GM23338 (cell line): ENCODE results near the gene SIGLEC12. TPM values are rescaled to one million over a fixed set of nuclear protein-coding genes. Genes with fewer than 3 reads are reported as not detected.

Source experiments
- ATAC-seq: fragments of 200-7000 bp; cut with Tn5 transposase; 3 replicates; pipeline ENCODE4 v1.9.1; 2020
- DNase-seq: peaks from one replicate; pipeline ENCODE4 v3.0.0-alpha.2; 2015; ENCODE audit warnings: low spot score
- H2AFZ ChIP-seq: fragments of 200-600 bp; sonication (generic); 2 replicates; pipeline ENCODE4 v1.8.0; 2016; ENCODE audit warnings: antibody characterized with exemption, mild to moderate bottlenecking, moderate library complexity
- H3F3A ChIP-seq: fragments of 200-600 bp; sonication (generic); replicated peaks from 2 replicates; pipeline ENCODE4 v1.8.0; 2017; ENCODE audit warnings: antibody characterized with exemption, mixed run types, low read depth
- H3K27ac ChIP-seq: fragments of 200-600 bp; sonication (generic); 2 replicates; pipeline ENCODE4 v1.6.1; 2016; ENCODE audit warnings: low read depth
- H3K27me3 ChIP-seq: fragments of 200-600 bp; sonication (generic); 2 replicates; pipeline ENCODE4 v1.8.0; 2016; ENCODE audit warnings: mild to moderate bottlenecking, mixed run types, moderate library complexity; ENCODE audit not compliant: insufficient read depth
- H3K36me3 ChIP-seq: fragments of 200-600 bp; sonication (generic); 2 replicates; pipeline ENCODE4 v1.8.0; 2016; ENCODE audit warnings: mild to moderate bottlenecking; ENCODE audit not compliant: insufficient read depth
- H3K4me1 ChIP-seq: fragments of 200-600 bp; sonication (generic); 2 replicates; pipeline ENCODE4 v1.8.0; 2016; ENCODE audit warnings: mild to moderate bottlenecking, moderate library complexity; ENCODE audit not compliant: insufficient read depth
- H3K4me2 ChIP-seq: fragments of 200-600 bp; sonication (generic); 2 replicates; pipeline ENCODE4 v1.7.1; 2017; ENCODE audit warnings: mixed run types
- H3K4me3 ChIP-seq: fragments of 200-600 bp; sonication (generic); 2 replicates; pipeline ENCODE4 v1.6.1; 2016; ENCODE audit warnings: mixed run types
- H3K79me2 ChIP-seq: fragments of 200-600 bp; sonication (generic); replicated peaks from 2 replicates; pipeline ENCODE4 v1.8.0; 2017; ENCODE audit warnings: mild to moderate bottlenecking; ENCODE audit not compliant: insufficient read depth
- H3K9me2 ChIP-seq: fragments of 200-600 bp; sonication (generic); 2 replicates; pipeline ENCODE4 v1.8.0; 2017; ENCODE audit not compliant: insufficient read depth
- H4K20me1 ChIP-seq: fragments of 200-600 bp; sonication (generic); replicated peaks from 2 replicates; pipeline ENCODE4 v1.8.0; 2017; ENCODE audit warnings: mild to moderate bottlenecking; ENCODE audit not compliant: insufficient read depth
- H3K27ac Mint-ChIP-seq: 2 replicates; pipeline ENCODE4 v1.8.0; 2020; ENCODE audit warnings: inconsistent platforms, mild to moderate bottlenecking, moderate library complexity, mixed read lengths
- H3K27me3 Mint-ChIP-seq: 3 replicates; pipeline ENCODE4 v1.8.0; 2022; ENCODE audit warnings: low read depth, mild to moderate bottlenecking, moderate library complexity, mixed read lengths, inconsistent platforms; ENCODE audit not compliant: insufficient read depth, poor library complexity
- H3K36me3 Mint-ChIP-seq: 3 replicates; pipeline ENCODE4 v1.8.0; 2021; ENCODE audit warnings: low read depth, mild to moderate bottlenecking, inconsistent platforms, moderate library complexity, mixed read lengths
- H3K4me1 Mint-ChIP-seq: 3 replicates; pipeline ENCODE4 v1.8.0; 2020; ENCODE audit warnings: mild to moderate bottlenecking, inconsistent platforms, mixed read lengths
- H3K4me3 Mint-ChIP-seq: 3 replicates; pipeline ENCODE4 v1.8.0; 2021; ENCODE audit warnings: moderate library complexity, mild to moderate bottlenecking, inconsistent platforms, mixed read lengths
- H3K9me3 Mint-ChIP-seq: 3 replicates; pipeline ENCODE4 v1.8.0; 2020; ENCODE audit warnings: moderate library complexity, mild to moderate bottlenecking, inconsistent platforms, mixed read lengths
- EZH2 ChIP-seq: fragments of 200-600 bp; sonication (generic); IDR thresholded peaks from one replicate; pipeline ENCODE4 v1.8.0; 2017; ENCODE audit warnings: antibody characterized with exemption, mild to moderate bottlenecking, low read depth; ENCODE audit not compliant: unreplicated experiment
- EZH2phosphoT487 ChIP-seq: fragments of 200-600 bp; sonication (generic); IDR thresholded peaks from one replicate; pipeline ENCODE4 v1.8.1; 2018; ENCODE audit warnings: antibody characterized with exemption; ENCODE audit not compliant: unreplicated experiment
- JUNB ChIP-seq: IDR thresholded peaks from one replicate; pipeline ENCODE4 v1.6.1; 2016; ENCODE audit warnings: antibody characterized with exemption; ENCODE audit not compliant: unreplicated experiment
- NANOG ChIP-seq: IDR thresholded peaks from 2 replicates; pipeline ENCODE4 v1.6.1; 2016; ENCODE audit warnings: antibody characterized with exemption, borderline replicate concordance
- POLR2AphosphoS5 ChIP-seq: IDR thresholded peaks from 2 replicates; pipeline ENCODE4 v1.6.1; 2016; ENCODE audit warnings: antibody characterized with exemption, low read depth
- ZNF114 ChIP-seq: fragments of 250-450 bp; sonication (Bioruptor Pico); IDR thresholded peaks from 2 replicates; pipeline ENCODE4 v1.5.0; 2020; ENCODE audit warnings: mild to moderate bottlenecking, moderate library complexity
- ZNF331 ChIP-seq: fragments of 250-450 bp; sonication (Bioruptor Pico); IDR thresholded peaks from 2 replicates; pipeline ENCODE4 v1.5.0; 2020; ENCODE audit warnings: low read depth, mild to moderate bottlenecking, moderate library complexity
- polyA plus RNA-seq: library from polyadenylated mRNA; unstranded; fragments of >200 nt; fragmentation: Nextera tagmentation; extraction: Ambion mirVana; gene quantifications from 2 replicates; pipeline ENCODE4 v1.2.1, GENCODE V29; 2016
- total RNA-seq: library from RNA; depleted of rRNA; stranded (reverse); fragments of >200 nt; shearing (Covaris generic); gene quantifications from 2 replicates; pipeline ENCODE4 v1.2.3, GENCODE V29; 2014
- TF ChIP-seq, protein P1 (sequence below): fragments of 250-450 bp; sonication (Bioruptor Pico); IDR thresholded peaks from 2 replicates; pipeline ENCODE4 v1.5.0; 2020; ENCODE audit warnings: mild to moderate bottlenecking, moderate library complexity
- TF ChIP-seq, protein P2 (sequence below): IDR thresholded peaks from 2 replicates; pipeline ENCODE4 v1.6.1; 2016; ENCODE audit warnings: antibody characterized with exemption
- TF ChIP-seq, protein P3 (sequence below): IDR thresholded peaks from one replicate; pipeline ENCODE4 v1.6.1; 2018; ENCODE audit warnings: antibody characterized with exemption; ENCODE audit not compliant: unreplicated experiment
- TF ChIP-seq, protein P4 (sequence below), 2 experiments: fragments of 200-600 bp in 1 of 2; sonication (generic) in 1 of 2; conservative IDR thresholded peaks; 2 replicates each; pipeline versions ENCODE4 v1.5.1 to v1.6.1; 2016 to 2017; ENCODE audit warnings: antibody characterized with exemption in 2 of 2, low read depth in 2 of 2, mild to moderate bottlenecking in 2 of 2, moderate library complexity in 1 of 2

SIGLEC12 gene
- total and polyA plus RNA-seq, 2 experiments from 2014 or later: not detected

DNA sequence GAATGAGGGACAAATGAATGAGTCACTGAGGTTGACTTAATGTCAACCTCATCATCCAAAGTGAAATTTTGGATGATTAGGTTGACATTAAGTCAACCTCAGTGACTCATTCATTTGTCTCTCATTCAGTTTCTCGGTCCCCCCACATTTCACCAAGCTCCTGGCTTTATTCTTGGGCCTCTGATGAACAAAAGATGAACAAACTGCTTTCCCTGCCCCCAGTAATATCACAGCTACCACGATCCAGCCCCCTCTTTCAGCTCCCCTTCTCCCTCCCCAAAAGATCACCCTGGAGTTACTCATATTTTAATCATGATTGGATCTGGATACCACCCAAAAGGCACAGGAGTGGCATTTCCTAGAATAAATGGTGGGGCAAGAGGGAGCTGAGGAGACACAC lies 12.5 kb downstream of the SIGLEC12 start (continued):
- TF ChIP-seq, protein P1, sequence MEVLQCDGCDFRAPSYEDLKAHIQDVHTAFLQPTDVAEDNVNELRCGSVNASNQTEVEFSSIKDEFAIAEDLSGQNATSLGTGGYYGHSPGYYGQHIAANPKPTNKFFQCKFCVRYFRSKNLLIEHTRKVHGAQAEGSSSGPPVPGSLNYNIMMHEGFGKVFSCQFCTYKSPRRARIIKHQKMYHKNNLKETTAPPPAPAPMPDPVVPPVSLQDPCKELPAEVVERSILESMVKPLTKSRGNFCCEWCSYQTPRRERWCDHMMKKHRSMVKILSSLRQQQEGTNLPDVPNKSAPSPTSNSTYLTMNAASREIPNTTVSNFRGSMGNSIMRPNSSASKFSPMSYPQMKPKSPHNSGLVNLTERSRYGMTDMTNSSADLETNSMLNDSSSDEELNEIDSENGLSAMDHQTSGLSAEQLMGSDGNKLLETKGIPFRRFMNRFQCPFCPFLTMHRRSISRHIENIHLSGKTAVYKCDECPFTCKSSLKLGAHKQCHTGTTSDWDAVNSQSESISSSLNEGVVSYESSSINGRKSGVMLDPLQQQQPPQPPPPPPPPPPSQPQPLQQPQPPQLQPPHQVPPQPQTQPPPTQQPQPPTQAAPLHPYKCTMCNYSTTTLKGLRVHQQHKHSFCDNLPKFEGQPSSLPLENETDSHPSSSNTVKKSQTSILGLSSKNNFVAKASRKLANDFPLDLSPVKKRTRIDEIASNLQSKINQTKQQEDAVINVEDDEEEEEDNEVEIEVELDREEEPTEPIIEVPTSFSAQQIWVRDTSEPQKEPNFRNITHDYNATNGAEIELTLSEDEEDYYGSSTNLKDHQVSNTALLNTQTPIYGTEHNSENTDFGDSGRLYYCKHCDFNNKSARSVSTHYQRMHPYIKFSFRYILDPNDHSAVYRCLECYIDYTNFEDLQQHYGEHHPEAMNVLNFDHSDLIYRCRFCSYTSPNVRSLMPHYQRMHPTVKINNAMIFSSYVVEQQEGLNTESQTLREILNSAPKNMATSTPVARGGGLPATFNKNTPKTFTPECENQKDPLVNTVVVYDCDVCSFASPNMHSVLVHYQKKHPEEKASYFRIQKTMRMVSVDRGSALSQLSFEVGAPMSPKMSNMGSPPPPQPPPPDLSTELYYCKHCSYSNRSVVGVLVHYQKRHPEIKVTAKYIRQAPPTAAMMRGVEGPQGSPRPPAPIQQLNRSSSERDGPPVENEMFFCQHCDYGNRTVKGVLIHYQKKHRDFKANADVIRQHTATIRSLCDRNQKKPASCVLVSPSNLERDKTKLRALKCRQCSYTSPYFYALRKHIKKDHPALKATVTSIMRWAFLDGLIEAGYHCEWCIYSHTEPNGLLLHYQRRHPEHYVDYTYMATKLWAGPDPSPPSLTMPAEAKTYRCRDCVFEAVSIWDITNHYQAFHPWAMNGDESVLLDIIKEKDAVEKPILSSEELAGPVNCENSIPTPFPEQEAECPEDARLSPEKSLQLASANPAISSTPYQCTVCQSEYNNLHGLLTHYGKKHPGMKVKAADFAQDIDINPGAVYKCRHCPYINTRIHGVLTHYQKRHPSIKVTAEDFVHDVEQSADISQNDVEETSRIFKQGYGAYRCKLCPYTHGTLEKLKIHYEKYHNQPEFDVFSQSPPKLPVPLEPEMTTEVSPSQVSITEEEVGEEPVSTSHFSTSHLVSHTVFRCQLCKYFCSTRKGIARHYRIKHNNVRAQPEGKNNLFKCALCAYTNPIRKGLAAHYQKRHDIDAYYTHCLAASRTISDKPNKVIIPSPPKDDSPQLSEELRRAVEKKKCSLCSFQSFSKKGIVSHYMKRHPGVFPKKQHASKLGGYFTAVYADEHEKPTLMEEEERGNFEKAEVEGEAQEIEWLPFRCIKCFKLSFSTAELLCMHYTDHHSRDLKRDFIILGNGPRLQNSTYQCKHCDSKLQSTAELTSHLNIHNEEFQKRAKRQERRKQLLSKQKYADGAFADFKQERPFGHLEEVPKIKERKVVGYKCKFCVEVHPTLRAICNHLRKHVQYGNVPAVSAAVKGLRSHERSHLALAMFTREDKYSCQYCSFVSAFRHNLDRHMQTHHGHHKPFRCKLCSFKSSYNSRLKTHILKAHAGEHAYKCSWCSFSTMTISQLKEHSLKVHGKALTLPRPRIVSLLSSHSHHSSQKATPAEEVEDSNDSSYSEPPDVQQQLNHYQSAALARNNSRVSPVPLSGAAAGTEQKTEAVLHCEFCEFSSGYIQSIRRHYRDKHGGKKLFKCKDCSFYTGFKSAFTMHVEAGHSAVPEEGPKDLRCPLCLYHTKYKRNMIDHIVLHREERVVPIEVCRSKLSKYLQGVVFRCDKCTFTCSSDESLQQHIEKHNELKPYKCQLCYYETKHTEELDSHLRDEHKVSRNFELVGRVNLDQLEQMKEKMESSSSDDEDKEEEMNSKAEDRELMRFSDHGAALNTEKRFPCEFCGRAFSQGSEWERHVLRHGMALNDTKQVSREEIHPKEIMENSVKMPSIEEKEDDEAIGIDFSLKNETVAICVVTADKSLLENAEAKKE (CRISPR knock-in tag): no peak

DNA sequence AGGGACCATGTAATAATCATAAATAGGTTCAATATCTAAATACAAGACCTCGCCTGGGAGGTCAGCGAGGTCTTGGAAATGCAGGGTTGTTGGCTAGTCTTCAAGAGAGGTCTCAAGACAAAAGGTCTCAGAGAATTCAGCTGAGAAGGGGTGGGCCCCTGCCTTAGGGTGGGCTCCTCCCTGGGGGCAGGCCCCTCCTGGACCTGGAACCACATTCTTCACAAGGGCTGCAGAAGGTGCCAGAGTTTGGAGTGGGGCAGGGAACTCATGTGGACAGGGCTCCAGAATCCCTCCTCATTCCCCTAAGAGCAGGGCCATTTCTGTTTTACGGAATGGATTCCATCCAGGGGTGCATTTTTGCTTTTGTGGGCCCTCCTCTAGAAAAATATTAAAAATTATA lies 13.1 kb downstream of the SIGLEC12 start:
- Histone ChIP-seq H4K20me1 (no peaks in the 10 kb centered on the region), H3K9me2 (no peaks in the 10 kb centered on the region), H3K4me1 (no peaks in the 10 kb centered on the region), H3K27ac (no peak overlapping the region), H3K4me2 (no peak overlapping the region), H3K27me3 (no peaks in the 10 kb centered on the region), H3F3A (no peaks in the 10 kb centered on the region), H3K36me3 (no peaks in the 10 kb centered on the region), H3K4me3 (no peak overlapping the region), H3K79me2 (no peaks in the 10 kb centered on the region), H2AFZ (no peak overlapping the region)
- Mint-ChIP-seq H3K27me3 (peaks cover 11% of the 10 kb centered on the region), H3K9me3 (peaks cover 95% of the 10 kb centered on the region), H3K36me3 (peaks cover 40% of the 10 kb centered on the region), H3K4me3 (no peak overlapping the region), H3K4me1 (no peaks in the 10 kb centered on the region), H3K27ac (no peak overlapping the region)
- DNase-seq (no peak), ATAC-seq (no peak)
- TF ChIP-seq, protein P2, sequence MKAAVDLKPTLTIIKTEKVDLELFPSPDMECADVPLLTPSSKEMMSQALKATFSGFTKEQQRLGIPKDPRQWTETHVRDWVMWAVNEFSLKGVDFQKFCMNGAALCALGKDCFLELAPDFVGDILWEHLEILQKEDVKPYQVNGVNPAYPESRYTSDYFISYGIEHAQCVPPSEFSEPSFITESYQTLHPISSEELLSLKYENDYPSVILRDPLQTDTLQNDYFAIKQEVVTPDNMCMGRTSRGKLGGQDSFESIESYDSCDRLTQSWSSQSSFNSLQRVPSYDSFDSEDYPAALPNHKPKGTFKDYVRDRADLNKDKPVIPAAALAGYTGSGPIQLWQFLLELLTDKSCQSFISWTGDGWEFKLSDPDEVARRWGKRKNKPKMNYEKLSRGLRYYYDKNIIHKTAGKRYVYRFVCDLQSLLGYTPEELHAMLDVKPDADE: no peak
- TF ChIP-seq NANOG (no peak), EZH2phosphoT487 (no peak), ZNF114 (no peak), ZNF331 (CRISPR knock-in tag) (no peak), POLR2AphosphoS5 (no peak), EZH2 (no peak), JUNB (no peak)
- TF ChIP-seq, protein P3, sequence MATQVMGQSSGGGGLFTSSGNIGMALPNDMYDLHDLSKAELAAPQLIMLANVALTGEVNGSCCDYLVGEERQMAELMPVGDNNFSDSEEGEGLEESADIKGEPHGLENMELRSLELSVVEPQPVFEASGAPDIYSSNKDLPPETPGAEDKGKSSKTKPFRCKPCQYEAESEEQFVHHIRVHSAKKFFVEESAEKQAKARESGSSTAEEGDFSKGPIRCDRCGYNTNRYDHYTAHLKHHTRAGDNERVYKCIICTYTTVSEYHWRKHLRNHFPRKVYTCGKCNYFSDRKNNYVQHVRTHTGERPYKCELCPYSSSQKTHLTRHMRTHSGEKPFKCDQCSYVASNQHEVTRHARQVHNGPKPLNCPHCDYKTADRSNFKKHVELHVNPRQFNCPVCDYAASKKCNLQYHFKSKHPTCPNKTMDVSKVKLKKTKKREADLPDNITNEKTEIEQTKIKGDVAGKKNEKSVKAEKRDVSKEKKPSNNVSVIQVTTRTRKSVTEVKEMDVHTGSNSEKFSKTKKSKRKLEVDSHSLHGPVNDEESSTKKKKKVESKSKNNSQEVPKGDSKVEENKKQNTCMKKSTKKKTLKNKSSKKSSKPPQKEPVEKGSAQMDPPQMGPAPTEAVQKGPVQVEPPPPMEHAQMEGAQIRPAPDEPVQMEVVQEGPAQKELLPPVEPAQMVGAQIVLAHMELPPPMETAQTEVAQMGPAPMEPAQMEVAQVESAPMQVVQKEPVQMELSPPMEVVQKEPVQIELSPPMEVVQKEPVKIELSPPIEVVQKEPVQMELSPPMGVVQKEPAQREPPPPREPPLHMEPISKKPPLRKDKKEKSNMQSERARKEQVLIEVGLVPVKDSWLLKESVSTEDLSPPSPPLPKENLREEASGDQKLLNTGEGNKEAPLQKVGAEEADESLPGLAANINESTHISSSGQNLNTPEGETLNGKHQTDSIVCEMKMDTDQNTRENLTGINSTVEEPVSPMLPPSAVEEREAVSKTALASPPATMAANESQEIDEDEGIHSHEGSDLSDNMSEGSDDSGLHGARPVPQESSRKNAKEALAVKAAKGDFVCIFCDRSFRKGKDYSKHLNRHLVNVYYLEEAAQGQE: no peak
- TF ChIP-seq, protein P4, sequence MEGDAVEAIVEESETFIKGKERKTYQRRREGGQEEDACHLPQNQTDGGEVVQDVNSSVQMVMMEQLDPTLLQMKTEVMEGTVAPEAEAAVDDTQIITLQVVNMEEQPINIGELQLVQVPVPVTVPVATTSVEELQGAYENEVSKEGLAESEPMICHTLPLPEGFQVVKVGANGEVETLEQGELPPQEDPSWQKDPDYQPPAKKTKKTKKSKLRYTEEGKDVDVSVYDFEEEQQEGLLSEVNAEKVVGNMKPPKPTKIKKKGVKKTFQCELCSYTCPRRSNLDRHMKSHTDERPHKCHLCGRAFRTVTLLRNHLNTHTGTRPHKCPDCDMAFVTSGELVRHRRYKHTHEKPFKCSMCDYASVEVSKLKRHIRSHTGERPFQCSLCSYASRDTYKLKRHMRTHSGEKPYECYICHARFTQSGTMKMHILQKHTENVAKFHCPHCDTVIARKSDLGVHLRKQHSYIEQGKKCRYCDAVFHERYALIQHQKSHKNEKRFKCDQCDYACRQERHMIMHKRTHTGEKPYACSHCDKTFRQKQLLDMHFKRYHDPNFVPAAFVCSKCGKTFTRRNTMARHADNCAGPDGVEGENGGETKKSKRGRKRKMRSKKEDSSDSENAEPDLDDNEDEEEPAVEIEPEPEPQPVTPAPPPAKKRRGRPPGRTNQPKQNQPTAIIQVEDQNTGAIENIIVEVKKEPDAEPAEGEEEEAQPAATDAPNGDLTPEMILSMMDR (conservative IDR thresholded peaks at IDR 0.05; ENCODE audit: low read depth in 2 of 2): no peak
